ENCODE measurements around the gene TFEB. TPM values are rescaled to one million over a fixed set of nuclear protein-coding genes. Genes with fewer than 3 reads are reported as not detected.

The TFEB gene
- polyA plus RNA-seq, 1 donor (not counting 4 experiments of a cell fraction or from before 2014, with no cell fraction given) = 4.3 TPM

- Histone ChIP-seq H3K79me2 (ENCODE audit: control insufficient read depth, insufficient read depth, low read length) (peaks cover 18% of the 10 kb centered on the region), H3K4me3 (ENCODE audit: control insufficient read depth in 2 of 3, extremely low read depth in 1 of 3, insufficient read depth in 2 of 3, low read depth in 1 of 3, low read length in 3 of 3) (no peak overlapping the region), H3K27ac (ENCODE audit: control insufficient read depth, insufficient read depth, low read length) (no peak overlapping the region), H3K9ac (ENCODE audit: control insufficient read depth, extremely low read depth, insufficient read depth, low read length) (no peak overlapping the region), H4K20me1 (ENCODE audit: control insufficient read depth, extremely low read depth, insufficient read depth, low read length) (peaks cover 7% of the 10 kb centered on the region), H3K36me3 (ENCODE audit: control insufficient read depth in 2 of 2, extremely low read depth in 1 of 2, insufficient read depth in 2 of 2, low read length in 2 of 2) (peaks cover 51 to 58% of the 10 kb centered on the region in 2 experiments), H3K9me1 (ENCODE audit: control insufficient read depth, extremely low read depth, insufficient read depth, low read length) (no peaks in the 10 kb centered on the region), H3K4me1 (ENCODE audit: control insufficient read depth, extremely low read depth, insufficient read depth, low read length) (peaks cover 3% of the 10 kb centered on the region), H2AFZ (ENCODE audit: control insufficient read depth, low read length) (no peak overlapping the region), H3K27me3 (ENCODE audit: control insufficient read depth, extremely low read depth, insufficient read depth, low read length) (no peaks in the 10 kb centered on the region), H3K4me2 (ENCODE audit: control insufficient read depth, extremely low read depth, insufficient read depth, low read depth, low read length) (no peak overlapping the region), H3K9me3 (ENCODE audit: control insufficient read depth, low read depth, low read length) (no peaks in the 10 kb centered on the region)
- dilution Hi-C loops (cut with MboI; ENCODE audit: extremely low pct_ligation_motif_present, low sequenced_read_pairs) = no loop called here
- no peak for FAIRE-seq
- TF ChIP-seq CTCF (optimal IDR thresholded peaks at IDR 0.05 in 1 of 3, IDR thresholded peaks at IDR 0.05 in 1 of 3, conservative IDR thresholded peaks at IDR 0.05 in 1 of 3; ENCODE audit: extremely low read depth in 1 of 3, insufficient read depth in 2 of 3, low read length in 3 of 3) (no peak), EZH2 (IDR thresholded peaks at IDR 0.05; ENCODE audit: low read length) (no peak)
- no peak for DNase-seq (ENCODE audit: low read depth, low spot score)
These were observed 85.8 kb downstream of the TFEB start for GRCh38 chr6:41649596-41649995.

- H3K4me3 ChIP-seq (ENCODE audit: control insufficient read depth in 2 of 3, extremely low read depth in 1 of 3, insufficient read depth in 2 of 3, low read depth in 1 of 3, low read length in 3 of 3) = no peak overlapping the region
- no peak overlapping the region for H2AFZ ChIP-seq (ENCODE audit: control insufficient read depth, low read length)
- TF ChIP-seq EZH2 (IDR thresholded peaks at IDR 0.05; ENCODE audit: low read length) (no peak), CTCF (optimal IDR thresholded peaks at IDR 0.05 in 1 of 3, IDR thresholded peaks at IDR 0.05 in 1 of 3, conservative IDR thresholded peaks at IDR 0.05 in 1 of 3; ENCODE audit: extremely low read depth in 1 of 3, insufficient read depth in 2 of 3, low read length in 3 of 3) (no peak)
- H3K9me3 ChIP-seq (ENCODE audit: control insufficient read depth, low read depth, low read length) = no peaks in the 10 kb centered on the region
- no peak overlapping the region for H3K27ac ChIP-seq (ENCODE audit: control insufficient read depth, insufficient read depth, low read length)
- FAIRE-seq = no peak
- H3K79me2 ChIP-seq (ENCODE audit: control insufficient read depth, insufficient read depth, low read length) = peaks cover 23% of the 10 kb centered on the region
- dilution Hi-C loops (cut with MboI; ENCODE audit: extremely low pct_ligation_motif_present, low sequenced_read_pairs) = no loop called here
- H4K20me1 ChIP-seq (ENCODE audit: control insufficient read depth, extremely low read depth, insufficient read depth, low read length) = peaks cover 10% of the 10 kb centered on the region
- no peaks in the 10 kb centered on the region for H3K27me3 ChIP-seq (ENCODE audit: control insufficient read depth, extremely low read depth, insufficient read depth, low read length)
- no peak overlapping the region for H3K9ac ChIP-seq (ENCODE audit: control insufficient read depth, extremely low read depth, insufficient read depth, low read length)
- no peak overlapping the region for H3K4me2 ChIP-seq (ENCODE audit: control insufficient read depth, extremely low read depth, insufficient read depth, low read depth, low read length)
- H3K9me1 ChIP-seq (ENCODE audit: control insufficient read depth, extremely low read depth, insufficient read depth, low read length) = no peaks in the 10 kb centered on the region
- peaks cover 51 to 57% of the 10 kb centered on the region in 2 experiments for H3K36me3 ChIP-seq (ENCODE audit: control insufficient read depth in 2 of 2, extremely low read depth in 1 of 2, insufficient read depth in 2 of 2, low read length in 2 of 2)
- DNase-seq (ENCODE audit: low read depth, low spot score) = no peak
- peaks cover 10% of the 10 kb centered on the region for H3K4me1 ChIP-seq (ENCODE audit: control insufficient read depth, extremely low read depth, insufficient read depth, low read length)
These were observed 86.5 kb downstream of the TFEB start for GRCh38 chr6:41648921-41649320.
